RWPE1 (cell line): ENCODE measurements around the gene ALPK3.

Experiments
- CTCF ChIA-PET: fragments of 350-600 bp; sonication (Branson Sonifier 250); formaldehyde crosslinking; extraction: SDS; loops from one replicate; lab custom pipeline; 2021; lab: Yijun Ruan, JAX
- POLR2A ChIA-PET: fragments of 400-600 bp; formaldehyde crosslinking; extraction: SDS; loops from one replicate; lab custom pipeline; 2020; ENCODE audit warnings: antibody characterized with exemption; ENCODE audit not compliant: low non-redundant PET; lab: Yijun Ruan, JAX
- DNase-seq: peaks from one replicate; pipeline ENCODE4 v3.0.0; 2012; ENCODE audit warnings: low spot score
- H3K27ac ChIP-seq: fragments of 450-650 bp; 2 replicates; pipeline ENCODE4 v1.5.1; 2017
- TF ChIP-seq, protein P1 (sequence below): fragments of 450-650 bp; conservative IDR thresholded peaks from 2 replicates; pipeline ENCODE4 v1.5.1; 2017; ENCODE audit warnings: low read depth, mild to moderate bottlenecking

The ALPK3 gene

DNA sequence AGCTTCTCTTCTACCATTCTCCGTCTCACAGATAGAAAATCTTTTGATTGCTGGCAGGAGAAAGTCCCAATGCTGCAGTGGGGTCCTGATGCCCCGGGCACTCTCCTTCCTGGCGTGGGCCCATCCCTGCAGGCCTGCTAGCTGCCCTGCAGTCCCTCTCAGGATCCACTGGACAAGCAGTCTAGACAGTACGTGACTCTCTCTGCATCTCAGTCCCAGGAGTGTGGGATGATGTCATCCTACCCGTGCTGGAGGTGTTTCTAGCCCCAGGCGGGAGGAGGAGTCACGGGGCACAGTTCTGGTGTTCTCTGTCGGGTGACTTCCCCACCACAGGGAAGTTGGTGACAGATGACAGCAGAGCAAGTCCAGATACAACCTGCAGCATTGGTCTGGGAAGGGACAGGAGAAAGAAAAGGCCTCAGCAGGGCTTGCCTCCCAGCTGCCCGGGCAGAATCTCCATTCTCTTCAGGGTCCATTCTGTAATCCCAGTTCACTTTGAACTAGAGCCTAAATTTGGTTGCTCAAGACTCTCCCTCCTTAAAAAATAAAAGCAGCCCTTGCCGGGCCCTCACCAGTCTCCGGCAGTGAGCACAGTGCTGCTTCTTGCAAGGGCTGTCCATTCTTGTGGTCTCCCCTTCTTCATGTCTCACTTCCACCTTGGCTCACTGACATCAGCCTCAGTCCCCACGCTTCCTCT lies 97.9 kb downstream of the ALPK3 start:
- peak overlapping the region; percentile 75 for H3K27ac ChIP-seq
- CTCF ChIA-PET = interaction anchor here (1.0 kb wide), 1 partner anchor 33 kb away, joined by 3 read pairs; no protein-coding TSS in a partner anchor
- POLR2A ChIA-PET = interaction anchor here (0.6 kb wide), 1 partner anchor 11 kb away, joined by 6 read pairs; no protein-coding TSS in a partner anchor
- peak; percentile 91 for DNase-seq
- TF ChIP-seq, protein P1, sequence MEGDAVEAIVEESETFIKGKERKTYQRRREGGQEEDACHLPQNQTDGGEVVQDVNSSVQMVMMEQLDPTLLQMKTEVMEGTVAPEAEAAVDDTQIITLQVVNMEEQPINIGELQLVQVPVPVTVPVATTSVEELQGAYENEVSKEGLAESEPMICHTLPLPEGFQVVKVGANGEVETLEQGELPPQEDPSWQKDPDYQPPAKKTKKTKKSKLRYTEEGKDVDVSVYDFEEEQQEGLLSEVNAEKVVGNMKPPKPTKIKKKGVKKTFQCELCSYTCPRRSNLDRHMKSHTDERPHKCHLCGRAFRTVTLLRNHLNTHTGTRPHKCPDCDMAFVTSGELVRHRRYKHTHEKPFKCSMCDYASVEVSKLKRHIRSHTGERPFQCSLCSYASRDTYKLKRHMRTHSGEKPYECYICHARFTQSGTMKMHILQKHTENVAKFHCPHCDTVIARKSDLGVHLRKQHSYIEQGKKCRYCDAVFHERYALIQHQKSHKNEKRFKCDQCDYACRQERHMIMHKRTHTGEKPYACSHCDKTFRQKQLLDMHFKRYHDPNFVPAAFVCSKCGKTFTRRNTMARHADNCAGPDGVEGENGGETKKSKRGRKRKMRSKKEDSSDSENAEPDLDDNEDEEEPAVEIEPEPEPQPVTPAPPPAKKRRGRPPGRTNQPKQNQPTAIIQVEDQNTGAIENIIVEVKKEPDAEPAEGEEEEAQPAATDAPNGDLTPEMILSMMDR = no peak

DNA sequence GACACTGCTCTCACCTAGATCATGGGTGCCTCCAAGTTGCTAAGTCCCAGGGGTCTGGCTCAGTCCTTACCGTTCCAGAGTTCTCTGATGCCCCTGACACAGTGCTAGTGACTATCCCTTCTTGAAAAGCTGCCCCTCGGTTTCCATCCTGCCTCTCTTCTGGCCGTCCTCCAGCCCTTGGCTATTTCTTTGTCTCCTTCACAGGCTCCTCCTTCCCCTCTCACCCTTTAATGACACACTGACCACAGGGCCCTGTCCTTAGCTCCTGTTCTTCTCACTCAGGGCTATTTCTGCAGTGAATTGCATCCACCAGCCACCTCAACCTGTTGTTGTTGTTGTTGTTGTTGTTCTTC lies 98.4 kb downstream of the ALPK3 start:
- TF ChIP-seq, protein P1 = no peak
- ChIA-PET CTCF (interaction anchor here (1.0 kb wide), 1 partner anchor 33 kb away, joined by 3 read pairs; no protein-coding TSS in a partner anchor), POLR2A (interaction anchor here (0.6 kb wide), 1 partner anchor 11 kb away, joined by 6 read pairs; no protein-coding TSS in a partner anchor)
- DNase-seq = no peak
- peak overlapping the region; percentile 75 for H3K27ac ChIP-seq

DNA sequence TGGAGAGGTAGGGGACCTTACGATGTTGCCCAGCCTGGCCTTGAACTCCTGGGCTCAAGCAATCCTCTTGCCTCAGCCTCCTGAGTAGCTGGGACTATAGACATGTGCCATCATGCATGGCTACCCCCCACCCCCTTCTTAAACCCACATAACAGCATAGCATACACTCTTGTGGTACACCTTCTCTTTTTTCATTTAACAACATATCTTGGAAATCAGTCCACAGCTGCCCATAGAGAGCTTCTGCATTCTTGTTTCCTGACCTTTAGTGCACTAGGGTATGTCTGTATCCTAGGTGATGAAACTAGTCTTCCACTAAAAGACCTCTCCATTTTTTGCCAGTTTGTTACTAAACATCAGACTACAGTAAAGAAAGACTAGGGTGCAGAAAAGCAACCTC lies 100.3 kb downstream of the ALPK3 start:
- POLR2A ChIA-PET = no interaction called here
- no peak for DNase-seq
- no peak overlapping the region for H3K27ac ChIP-seq
- TF ChIP-seq, protein P1 = no peak
- CTCF ChIA-PET = no interaction called here

DNA sequence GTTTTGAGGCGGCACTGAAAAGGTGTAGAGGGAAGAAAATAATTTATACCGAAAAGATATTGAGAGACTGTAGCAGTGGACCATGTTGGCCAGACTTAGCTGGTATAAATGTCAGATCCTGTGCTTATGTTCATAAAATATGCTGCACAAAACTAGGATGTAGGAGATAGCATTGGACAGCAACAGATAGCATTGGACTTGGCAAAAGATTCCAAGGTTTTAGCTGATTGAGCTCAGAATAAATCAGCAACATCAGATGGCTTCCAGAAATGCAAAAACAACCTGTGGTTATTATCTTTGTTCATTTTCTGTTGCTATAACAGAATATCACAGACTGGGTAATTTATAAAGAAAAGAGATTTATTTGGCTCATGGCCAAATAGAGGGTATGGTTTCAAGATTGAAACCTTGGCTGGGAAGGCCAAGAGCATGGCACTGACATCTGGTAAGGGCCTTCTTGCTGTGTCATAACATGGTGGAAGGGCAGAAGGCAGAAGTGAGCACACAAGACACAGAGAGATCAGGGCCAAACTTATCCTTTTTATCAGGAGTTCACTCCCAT lies 102.0 kb downstream of the ALPK3 start:
- DNase-seq = no peak
- ChIA-PET CTCF (interaction anchor here (0.6 kb wide), 1 partner anchor 31 kb away, joined by 3 read pairs; no protein-coding TSS in a partner anchor), POLR2A (no interaction called here)
- no peak overlapping the region for H3K27ac ChIP-seq
- TF ChIP-seq, protein P1 = no peak

DNA sequence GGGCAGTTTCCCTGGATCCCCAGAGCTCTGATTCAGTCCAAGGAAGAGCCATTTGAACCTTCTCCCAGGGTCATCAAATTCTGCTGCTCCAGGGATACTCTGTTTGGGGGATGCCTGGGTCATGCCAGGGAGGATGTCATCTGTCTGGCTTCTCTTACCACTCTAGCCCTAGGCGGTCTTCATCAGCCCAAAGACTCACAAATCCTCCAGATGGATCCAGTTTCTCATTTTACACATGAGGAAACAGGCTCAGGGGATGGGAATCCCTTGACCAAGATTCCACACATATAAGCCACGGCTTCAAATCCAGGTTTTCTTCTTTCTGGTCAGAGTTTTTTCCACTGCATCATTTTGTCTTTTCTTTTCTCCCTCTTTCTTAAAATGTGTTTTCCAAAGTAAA lies 104.0 kb downstream of the ALPK3 start:
- no peak for DNase-seq
- CTCF ChIA-PET = no interaction called here
- POLR2A ChIA-PET = no interaction called here
- H3K27ac ChIP-seq = no peak overlapping the region
- TF ChIP-seq, protein P1 = no peak

DNA sequence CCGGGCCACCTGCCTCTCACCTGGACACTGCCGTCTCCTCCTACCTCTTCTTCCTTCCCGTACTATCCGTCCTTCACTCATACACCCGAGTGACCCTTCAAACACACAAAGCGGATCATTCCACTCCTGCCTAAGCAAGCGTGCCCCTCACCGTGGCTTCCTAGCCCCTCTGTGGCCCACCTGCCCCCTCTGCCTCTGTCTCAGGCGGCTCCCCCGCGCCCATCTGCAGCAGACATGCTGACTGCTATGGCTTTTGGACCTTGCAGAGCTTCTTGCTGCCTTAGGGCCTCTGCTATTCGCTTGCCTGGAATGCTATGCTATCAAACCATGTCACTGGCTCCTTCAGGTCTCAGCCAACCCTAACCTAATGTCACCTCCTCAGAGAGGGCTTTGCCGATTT lies 105.4 kb downstream of the ALPK3 start:
- DNase-seq = no peak
- ChIA-PET CTCF (interaction anchor here (0.6 kb wide), 1 partner anchor 99 kb away, joined by 3 read pairs; no protein-coding TSS in a partner anchor), POLR2A (no interaction called here)
- TF ChIP-seq, protein P1 = no peak
- H3K27ac ChIP-seq = no peak overlapping the region
